HEK293 (cell line): ENCODE measurements around the gene IL23R.

Experiments used
- CTCF ChIP-seq: fragments of 450-650 bp; formaldehyde crosslinking; IDR thresholded peaks from 2 replicates; pipeline ENCODE4 v1.5.1; 2016; ENCODE audit warnings: missing biosample characterization, missing genetic modification characterization
- ZNF121 ChIP-seq: fragments of 450-650 bp; formaldehyde crosslinking; IDR thresholded peaks from 2 replicates; pipeline ENCODE4 v1.5.1; 2016; ENCODE audit warnings: missing biosample characterization, missing genetic modification characterization

- TF ChIP-seq ZNF121 (tag by site-specific recombination) = no peak
- no peak for TF ChIP-seq CTCF
Measured at GRCh38 chr1:67146101-67146500, 20.2 kb upstream of the IL23R start.
